IMR-90 (cell line): Measurements from ENCODE around the gene ASCL5. TPM values are rescaled to one million over a fixed set of nuclear protein-coding genes. Genes with fewer than 3 reads are reported as not detected.
A peak's percentile ranks its signal among the peaks of the same experiment; 100 is the strongest.

Source experiments
- polyA plus RNA-seq, 3 experiments: library from polyadenylated mRNA; depleted of rRNA; stranded (reverse); fragments of >200 nt; gene quantifications; 2 replicates each; pipeline ENCODE4 v1.2.3, GENCODE V29; 2012; ENCODE audit warnings: low replicate concordance in 1 of 3
- total RNA-seq: library from RNA; depleted of rRNA; stranded (reverse); fragments of >200 nt; gene quantifications from 2 replicates; pipeline ENCODE4 v1.2.3, GENCODE V29; 2012
- TF ChIP-seq, protein P1 (sequence below): conservative IDR thresholded peaks from 2 replicates; pipeline ENCODE4 v1.5.1; 2012; ENCODE audit warnings: mild to moderate bottlenecking, low read depth, low read length, improper control_type of control experiment

ASCL5 gene
- total and polyA plus RNA-seq, 2 of the 4 experiments (the other 2 are of a cell fraction) = not detected

DNA sequence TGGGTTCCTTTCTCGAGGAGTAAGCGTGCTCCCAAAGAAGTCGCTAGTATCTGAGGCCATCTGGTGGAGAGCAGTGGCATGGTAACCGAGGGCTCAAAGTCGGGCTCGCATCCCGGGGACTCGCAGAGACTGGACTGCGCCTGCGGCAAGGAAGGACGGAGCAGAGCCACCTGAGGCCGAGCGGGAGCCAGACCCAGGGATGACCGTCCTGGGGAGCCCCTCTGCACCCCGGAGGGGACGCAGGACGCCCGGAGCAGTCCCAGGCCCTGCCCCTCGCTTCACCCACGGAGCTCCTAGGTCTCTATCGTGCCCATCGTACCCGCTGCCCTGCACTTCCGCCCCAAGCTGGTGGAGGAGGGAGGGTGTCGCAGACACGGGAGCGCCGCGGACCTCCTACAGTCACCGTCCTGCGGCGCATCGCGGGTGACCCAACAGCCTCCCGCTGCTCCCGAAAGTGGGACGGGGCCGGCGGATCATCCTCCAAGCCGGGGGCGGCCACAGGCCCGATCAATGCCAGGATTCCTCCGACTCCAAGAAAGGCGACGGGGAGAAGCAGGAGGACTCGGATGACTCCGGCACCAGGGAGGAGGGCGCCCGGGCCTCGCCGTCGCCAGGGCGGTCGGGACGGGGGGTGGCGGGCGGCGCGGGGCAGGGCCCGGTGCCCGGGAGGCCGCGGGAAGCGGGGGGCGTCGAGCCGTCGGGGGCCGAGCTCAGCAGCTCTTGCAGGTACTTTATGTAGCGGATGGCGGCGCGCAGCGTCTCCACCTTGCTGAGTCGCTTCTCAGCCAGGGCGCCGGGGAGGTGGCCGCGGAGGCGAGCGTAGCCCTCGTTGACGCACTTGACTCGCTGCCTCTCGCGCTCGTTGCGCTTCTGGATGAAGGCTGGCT is 12.5 kb downstream of the ASCL5 start (continued):
- TF ChIP-seq, protein P1, sequence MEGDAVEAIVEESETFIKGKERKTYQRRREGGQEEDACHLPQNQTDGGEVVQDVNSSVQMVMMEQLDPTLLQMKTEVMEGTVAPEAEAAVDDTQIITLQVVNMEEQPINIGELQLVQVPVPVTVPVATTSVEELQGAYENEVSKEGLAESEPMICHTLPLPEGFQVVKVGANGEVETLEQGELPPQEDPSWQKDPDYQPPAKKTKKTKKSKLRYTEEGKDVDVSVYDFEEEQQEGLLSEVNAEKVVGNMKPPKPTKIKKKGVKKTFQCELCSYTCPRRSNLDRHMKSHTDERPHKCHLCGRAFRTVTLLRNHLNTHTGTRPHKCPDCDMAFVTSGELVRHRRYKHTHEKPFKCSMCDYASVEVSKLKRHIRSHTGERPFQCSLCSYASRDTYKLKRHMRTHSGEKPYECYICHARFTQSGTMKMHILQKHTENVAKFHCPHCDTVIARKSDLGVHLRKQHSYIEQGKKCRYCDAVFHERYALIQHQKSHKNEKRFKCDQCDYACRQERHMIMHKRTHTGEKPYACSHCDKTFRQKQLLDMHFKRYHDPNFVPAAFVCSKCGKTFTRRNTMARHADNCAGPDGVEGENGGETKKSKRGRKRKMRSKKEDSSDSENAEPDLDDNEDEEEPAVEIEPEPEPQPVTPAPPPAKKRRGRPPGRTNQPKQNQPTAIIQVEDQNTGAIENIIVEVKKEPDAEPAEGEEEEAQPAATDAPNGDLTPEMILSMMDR = peak; percentile 88
